ENCODE data around the gene S100P. TPM values are rescaled to one million over a fixed set of nuclear protein-coding genes. Genes with fewer than 3 reads are reported as not detected.
"Not testable (repeated sequence)": the region's sequence is repeated elsewhere in the genome, so short reads cannot be mapped to it uniquely, and the experiment has no call there.

S100P gene
- total RNA-seq, 2 experiments from 2014 or later, result 1.3 to 5.6 TPM

- Mint-ChIP-seq H3K27ac (no peak overlapping the region), H3K36me3 (no peaks in the 10 kb centered on the region), H3K27me3 (peaks cover 46% of the 10 kb centered on the region), H3K4me3 (no peak overlapping the region), H3K9me3 (ENCODE audit: low read depth) (no peaks in the 10 kb centered on the region), H3K4me1 (peaks cover 8% of the 10 kb centered on the region)
- CTCF ChIA-PET, result interaction anchor here (1.2 to 2.2 kb wide), 2 partner anchors 14 to 214 kb away, joined by 3 to 11 read pairs; a partner anchor contains a TSS
- ATAC-seq, result no peak
- no peak for DNase-seq
Observed at GRCh38 chr4:6660430-6660829, 33.2 kb upstream of the S100P start.

DNA sequence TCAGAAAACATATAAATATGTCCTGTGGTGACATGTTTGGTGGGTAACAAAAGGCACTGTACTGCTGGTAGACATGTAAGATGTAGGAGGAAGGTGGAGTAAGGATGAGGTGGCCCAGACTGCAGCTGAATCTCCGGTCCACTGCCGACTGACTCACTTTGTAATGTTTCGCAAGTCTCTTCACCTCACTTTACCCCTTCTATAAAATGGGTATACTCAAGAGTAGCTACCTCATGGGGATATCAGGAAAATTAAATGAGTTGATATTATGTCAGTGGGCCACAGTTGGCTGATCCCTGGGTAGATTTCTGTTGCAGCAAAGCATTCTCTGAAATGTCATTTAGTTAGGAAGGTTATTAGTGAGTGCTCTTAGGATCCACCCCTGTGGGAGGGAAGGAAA lies 31.1 kb upstream of the S100P start:
- ATAC-seq (no peak), DNase-seq (no peak)
- Mint-ChIP-seq H3K9me3 (ENCODE audit: low read depth) (no peaks in the 10 kb centered on the region), H3K4me1 (peaks cover 8% of the 10 kb centered on the region), H3K27ac (no peak overlapping the region), H3K36me3 (no peaks in the 10 kb centered on the region), H3K4me3 (no peak overlapping the region), H3K27me3 (peaks cover 46% of the 10 kb centered on the region)
- CTCF ChIA-PET, result interaction anchor here (1.6 to 4.4 kb wide), 2 partner anchors 10 to 22 kb away, joined by 4 to 16 read pairs; partner anchors contain the start of gene MRFAP1

GRCh38 chr4:6663596-6664393 lies 29.9 kb upstream of the S100P start:
- Mint-ChIP-seq H3K4me3 (no peak overlapping the region), H3K9me3 (ENCODE audit: low read depth) (no peaks in the 10 kb centered on the region), H3K27ac (no peak overlapping the region), H3K27me3 (peaks cover 43% of the 10 kb centered on the region), H3K4me1 (peaks cover 5% of the 10 kb centered on the region), H3K36me3 (no peaks in the 10 kb centered on the region)
- CTCF ChIA-PET, result interaction anchor here (0.6 to 4.4 kb wide), 6 partner anchors 9 to 210 kb away, joined by 3 to 16 read pairs (median 4); partner anchors contain the start of gene PPP2R2C
- ATAC-seq (no peak), DNase-seq (no peak)

- no peak overlapping the region for H3K4me3 Mint-ChIP-seq
Observed at GRCh38 chr4:6665320-6665654, 28.4 kb upstream of the S100P start.

DNA sequence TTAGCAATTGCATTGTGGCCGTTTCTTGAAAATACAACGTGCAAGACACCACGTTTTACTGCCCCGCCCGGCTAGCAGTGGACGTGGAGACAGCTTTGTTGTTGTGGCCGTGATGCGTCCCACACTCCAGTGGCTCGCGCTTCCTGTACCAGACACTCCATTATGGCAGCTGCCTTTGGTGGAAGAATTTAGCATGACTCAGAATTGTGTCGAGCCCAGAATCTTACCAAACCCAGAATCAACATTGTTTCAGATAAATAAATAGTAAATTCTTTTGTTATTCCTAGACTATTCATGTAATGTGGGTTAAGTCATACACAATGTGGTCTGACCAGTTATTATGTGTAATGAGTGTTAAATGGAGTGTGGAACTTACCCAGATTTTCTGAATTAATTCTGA lies 25.3 kb upstream of the S100P start:
- CTCF ChIA-PET, result no interaction called here
- no peak for DNase-seq
- no peaks in the 10 kb centered on the region for H3K9me3 Mint-ChIP-seq (ENCODE audit: low read depth)
- peaks cover 6% of the 10 kb centered on the region for H3K27me3 Mint-ChIP-seq
- peaks cover 4% of the 10 kb centered on the region for H3K4me1 Mint-ChIP-seq
- H3K4me3 Mint-ChIP-seq, result no peak overlapping the region
- ATAC-seq, result no peak
- H3K27ac Mint-ChIP-seq, result no peak overlapping the region
- H3K36me3 Mint-ChIP-seq, result peaks cover 1% of the 10 kb centered on the region

More at GRCh38 chr4:6665320-6665654, 28.4 kb upstream of the S100P start:
- CTCF ChIA-PET, result no interaction called here
- Mint-ChIP-seq H3K27me3 (peaks cover 32% of the 10 kb centered on the region), H3K27ac (no peak overlapping the region), H3K9me3 (ENCODE audit: low read depth) (no peaks in the 10 kb centered on the region), H3K4me1 (no peaks in the 10 kb centered on the region), H3K36me3 (no peaks in the 10 kb centered on the region)
- DNase-seq, result no peak
- ATAC-seq, result no peak

DNA sequence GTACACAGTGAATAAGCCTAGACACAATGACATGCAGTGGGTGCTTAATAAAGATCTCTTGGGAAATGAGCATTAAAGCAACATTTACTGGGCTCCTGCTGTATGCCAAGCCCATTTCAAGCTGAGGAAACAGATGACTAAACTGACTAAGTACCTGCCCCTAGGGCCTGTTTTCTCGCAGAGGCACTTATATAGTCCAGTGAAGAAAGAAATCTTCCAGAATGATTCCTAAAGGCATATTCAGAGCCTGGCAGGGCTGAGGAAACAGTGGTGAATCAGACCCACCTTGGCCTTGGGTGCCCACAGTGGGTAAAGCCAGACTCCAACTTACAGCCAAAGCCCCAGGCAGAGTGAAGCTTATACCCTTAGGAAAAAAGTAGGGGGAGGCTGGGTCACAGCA lies 22.0 kb upstream of the S100P start:
- ATAC-seq, result no peak
- Mint-ChIP-seq H3K4me3 (no peak overlapping the region), H3K27me3 (no peaks in the 10 kb centered on the region), H3K36me3 (peaks cover 20% of the 10 kb centered on the region), H3K27ac (no peak overlapping the region), H3K4me1 (peaks cover 28% of the 10 kb centered on the region), H3K9me3 (ENCODE audit: low read depth) (no peaks in the 10 kb centered on the region)
- DNase-seq, result no peak
- CTCF ChIA-PET, result interaction anchor here (1.0 to 6.9 kb wide), 4 partner anchors 9 to 30 kb away, joined by 3 to 87 read pairs (median 22); partner anchors contain the start of gene MRFAP1

DNA sequence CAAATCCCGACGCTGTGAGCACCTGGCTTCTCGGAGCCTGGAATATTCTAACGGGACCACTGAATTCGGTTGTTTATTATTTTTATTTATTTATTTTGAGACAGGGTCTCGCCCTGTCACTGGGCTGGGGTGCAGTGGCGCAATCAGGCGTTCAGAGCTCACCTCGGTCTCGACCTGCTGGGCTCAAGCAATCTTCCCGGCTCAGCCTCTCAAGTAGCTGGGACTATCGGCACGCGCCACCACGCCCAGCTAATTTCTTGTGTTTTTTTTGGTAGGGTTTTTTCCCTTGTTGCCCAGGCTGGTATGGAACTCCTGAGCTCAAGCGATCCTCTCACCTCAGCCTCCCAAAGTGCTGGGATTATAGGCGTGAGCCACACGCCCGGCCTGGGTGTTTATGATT lies 21.5 kb upstream of the S100P start:
- no peak for DNase-seq
- no peak overlapping the region for H3K4me3 Mint-ChIP-seq
- peaks cover 24% of the 10 kb centered on the region for H3K36me3 Mint-ChIP-seq
- H3K4me1 Mint-ChIP-seq, result peaks cover 32% of the 10 kb centered on the region
- H3K27ac Mint-ChIP-seq, result no peak overlapping the region
- H3K9me3 Mint-ChIP-seq (ENCODE audit: low read depth), result no peaks in the 10 kb centered on the region
- CTCF ChIA-PET, result interaction anchor here (1.0 to 6.9 kb wide), 4 partner anchors 9 to 30 kb away, joined by 3 to 87 read pairs (median 22); partner anchors contain the start of gene MRFAP1
- ATAC-seq, result no peak
- no peaks in the 10 kb centered on the region for H3K27me3 Mint-ChIP-seq

DNA sequence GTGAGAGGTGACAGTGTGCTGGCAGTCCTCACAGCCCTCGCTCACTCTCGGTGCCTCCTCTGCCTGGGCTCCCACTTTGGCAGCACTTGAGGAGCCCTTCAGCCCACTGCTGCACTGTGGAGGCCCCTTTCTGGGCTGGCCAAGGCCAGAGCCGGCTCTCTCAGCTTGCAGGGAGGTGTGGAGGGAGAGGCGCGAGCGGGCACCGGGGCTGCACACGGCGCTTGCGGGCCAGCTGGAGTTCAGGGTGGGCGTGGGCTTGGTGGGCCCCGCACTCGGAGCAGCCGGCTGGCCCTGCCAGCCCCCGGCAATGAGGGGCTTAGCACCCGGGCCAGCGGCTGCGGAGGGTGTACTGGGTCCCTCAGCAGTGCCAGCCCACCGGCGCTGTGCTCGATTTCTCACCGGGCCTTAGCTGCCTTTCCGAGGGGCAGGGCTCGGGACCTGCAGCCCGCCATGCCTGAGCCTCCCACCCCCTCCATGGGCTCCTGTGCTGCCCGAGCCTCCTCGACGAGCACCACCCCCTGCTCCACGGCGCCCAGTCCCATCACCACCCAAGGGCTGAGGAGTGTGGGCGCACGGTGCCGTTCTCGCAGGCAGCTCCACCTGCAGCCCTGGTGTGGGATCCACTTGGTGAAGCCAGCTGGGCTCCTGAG lies 21.0 kb upstream of the S100P start:
- CTCF ChIA-PET, result interaction anchor here (1.4 to 6.9 kb wide), 9 partner anchors 10 to 398 kb away, joined by 6 to 104 read pairs (median 16); partner anchors contain the start of genes BLOC1S4, MRFAP1 and TADA2B
- H3K4me3 Mint-ChIP-seq; H3K27me3 Mint-ChIP-seq; DNase-seq; H3K27ac Mint-ChIP-seq; H3K9me3 Mint-ChIP-seq (ENCODE audit: low read depth); ATAC-seq: not testable (repeated sequence)
- Mint-ChIP-seq H3K4me1 (peaks cover 38% of the 10 kb centered on the region), H3K36me3 (peaks cover 30% of the 10 kb centered on the region)

- Mint-ChIP-seq H3K4me3 (peak overlapping the region; percentile 91), H3K36me3 (peaks cover 32% of the 10 kb centered on the region), H3K27ac (peak overlapping the region; percentile 98), H3K4me1 (peaks cover 40% of the 10 kb centered on the region)
- H3K27me3 Mint-ChIP-seq; ATAC-seq; H3K9me3 Mint-ChIP-seq (ENCODE audit: low read depth): not testable (repeated sequence)
- CTCF ChIA-PET, result interaction anchor here (1.4 to 6.9 kb wide), 11 partner anchors 10 to 398 kb away, joined by 5 to 104 read pairs (median 16); partner anchors contain the start of genes BLOC1S4, MRFAP1 and TADA2B
- DNase-seq, result peak; percentile 69
Observed at GRCh38 chr4:6673191-6673659, 20.5 kb upstream of the S100P start.

DNA sequence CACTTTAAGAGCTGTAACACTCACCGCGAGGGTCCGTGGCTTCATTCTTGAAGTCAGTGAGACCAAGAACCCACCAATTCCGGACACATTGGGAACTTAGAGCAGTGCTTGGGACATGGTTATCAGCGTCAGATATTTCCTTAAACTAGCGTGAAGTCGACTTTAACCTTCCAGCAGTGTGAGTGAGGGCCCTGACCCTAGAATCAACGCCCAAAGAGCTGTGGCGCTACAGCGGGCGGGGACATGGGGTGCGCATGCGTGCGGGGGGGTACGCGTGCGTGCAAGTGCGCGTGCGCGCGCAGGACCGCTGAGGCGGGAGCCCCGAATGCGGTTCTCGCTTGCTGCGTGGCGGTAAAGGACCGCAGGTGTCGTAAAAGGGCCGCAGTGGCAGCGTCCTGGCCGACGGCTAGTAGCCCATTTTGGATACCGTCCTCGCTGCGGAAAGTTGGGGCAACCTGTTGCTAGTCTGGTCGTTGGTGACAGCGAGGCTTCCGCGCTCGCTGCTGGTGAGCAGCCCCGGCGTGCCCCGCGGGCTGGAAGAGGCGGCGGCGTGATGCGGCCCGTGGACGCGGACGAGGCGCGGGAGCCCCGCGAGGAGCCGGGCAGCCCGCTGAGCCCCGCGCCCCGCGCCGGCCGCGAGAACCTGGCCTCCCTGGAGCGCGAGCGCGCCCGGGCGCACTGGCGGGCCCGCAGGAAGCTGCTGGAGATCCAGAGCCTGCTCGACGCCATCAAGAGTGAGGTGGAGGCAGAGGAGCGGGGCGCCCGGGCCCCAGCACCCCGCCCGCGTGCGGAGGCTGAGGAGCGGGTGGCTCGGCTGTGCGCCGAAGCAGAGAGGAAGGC lies 19.8 kb upstream of the S100P start:
- CTCF ChIA-PET, result interaction anchor here (1.0 to 6.9 kb wide), 19 partner anchors 9 to 397 kb away, joined by 3 to 104 read pairs (median 13); partner anchors contain the start of genes BLOC1S4, GRPEL1, MRFAP1 and MRFAP1L1
- H3K4me3 Mint-ChIP-seq, result peak overlapping the region; percentile 91
- ATAC-seq (peak; percentile 79), DNase-seq (peak; percentile 96)
- peaks cover 38% of the 10 kb centered on the region for H3K36me3 Mint-ChIP-seq
- no peaks in the 10 kb centered on the region for H3K27me3 Mint-ChIP-seq
- H3K27ac Mint-ChIP-seq, result peak overlapping the region; percentile 98
- no peaks in the 10 kb centered on the region for H3K9me3 Mint-ChIP-seq (ENCODE audit: low read depth)
- peaks cover 47% of the 10 kb centered on the region for H3K4me1 Mint-ChIP-seq

- peak overlapping the region; percentile 98 for H3K27ac Mint-ChIP-seq
- no peaks in the 10 kb centered on the region for H3K9me3 Mint-ChIP-seq (ENCODE audit: low read depth)
- DNase-seq, result peak; percentile 82
- H3K4me3 Mint-ChIP-seq, result peak overlapping the region; percentile 91
- H3K36me3 Mint-ChIP-seq, result peaks cover 41% of the 10 kb centered on the region
- H3K27me3 Mint-ChIP-seq, result no peaks in the 10 kb centered on the region
- peak; percentile 43 for ATAC-seq
- CTCF ChIA-PET, result interaction anchor here (0.7 to 6.9 kb wide), 20 partner anchors 9 to 396 kb away, joined by 3 to 104 read pairs (median 11); partner anchors contain the start of genes BLOC1S4, GRPEL1, MRFAP1 and MRFAP1L1
- peaks cover 49% of the 10 kb centered on the region for H3K4me1 Mint-ChIP-seq
Observed at GRCh38 chr4:6674500-6675149, 19.1 kb upstream of the S100P start.

Measured in activated CD8-positive, alpha-beta memory T cell treated with anti-CD3 and anti-CD28 coated beads, Interleukin-2, amount 10 ng/mL, durations not matched to agents 7 days and 5 days (primary cell).